Stimulated activated CD4-positive, alpha-beta T cell treated with anti-CD3 and anti-CD28 coated beads, Interleukin-4, amount 100 ng/mL, for 24 hours (primary cell): Measurements from ENCODE around the gene ZNF860.

Experiments
- DNase-seq: peaks from one replicate; pipeline ENCODE4 v3.0.0-alpha.2; 2020

ZNF860 gene

DNA sequence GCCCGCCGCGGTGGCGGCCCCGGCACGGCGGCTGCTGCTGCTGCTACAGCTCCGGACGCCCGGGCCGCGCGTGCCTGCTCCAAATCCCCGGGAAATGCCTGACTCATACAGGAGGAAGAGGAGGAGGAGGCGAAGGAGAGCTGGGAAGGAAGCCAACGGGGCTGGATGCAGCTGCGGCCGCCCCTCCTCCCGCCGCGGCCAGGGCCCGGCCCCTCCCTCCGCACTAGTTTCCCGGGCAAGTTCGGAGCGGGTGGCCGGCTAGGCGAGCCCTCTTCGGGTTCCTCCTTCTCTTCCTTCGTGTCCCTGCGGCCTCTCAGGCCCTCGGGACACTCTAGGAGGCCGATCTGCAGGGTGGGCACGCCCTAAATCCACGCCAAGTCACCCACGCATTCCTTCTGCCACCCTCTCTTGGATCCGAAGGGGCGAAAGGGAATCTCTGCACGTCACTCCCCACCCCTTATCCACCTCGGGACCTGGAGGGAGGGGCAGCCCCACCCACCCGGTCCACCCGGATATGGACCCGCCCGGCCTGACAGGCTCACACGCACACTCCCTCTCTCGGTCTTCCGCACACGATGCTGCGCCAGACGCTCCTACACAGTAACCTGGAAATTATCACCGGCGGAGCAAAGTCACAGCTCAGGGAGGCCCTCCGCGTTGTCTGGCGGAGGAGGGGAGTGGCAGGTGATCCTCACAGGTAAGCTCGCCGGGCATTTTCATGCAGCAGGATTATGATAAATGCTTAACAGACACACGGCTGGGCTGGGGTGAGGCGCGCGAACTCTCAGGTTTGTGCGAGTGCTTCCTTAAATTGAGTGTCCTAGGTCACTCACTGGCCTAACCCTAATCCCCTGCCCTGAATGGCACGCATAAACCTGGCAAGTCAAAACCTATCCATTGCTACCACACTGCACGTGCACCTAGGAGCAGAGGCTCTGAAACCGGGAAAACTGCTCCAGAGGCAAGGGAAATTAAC is at the start of gene ZNF860, which contains the start of gene OSBPL10:
Gene ZNF860, plus strand, starts transcription at position 545 of the 976 bp plus-strand sequence. CDS start 7,330 bp downstream, outside the sequence.
Gene OSBPL10, minus strand, starts transcription at position 57 of the 976 bp plus-strand sequence. CDS start 83 bp downstream, outside the sequence.
- DNase-seq = peak; percentile 20

DNA sequence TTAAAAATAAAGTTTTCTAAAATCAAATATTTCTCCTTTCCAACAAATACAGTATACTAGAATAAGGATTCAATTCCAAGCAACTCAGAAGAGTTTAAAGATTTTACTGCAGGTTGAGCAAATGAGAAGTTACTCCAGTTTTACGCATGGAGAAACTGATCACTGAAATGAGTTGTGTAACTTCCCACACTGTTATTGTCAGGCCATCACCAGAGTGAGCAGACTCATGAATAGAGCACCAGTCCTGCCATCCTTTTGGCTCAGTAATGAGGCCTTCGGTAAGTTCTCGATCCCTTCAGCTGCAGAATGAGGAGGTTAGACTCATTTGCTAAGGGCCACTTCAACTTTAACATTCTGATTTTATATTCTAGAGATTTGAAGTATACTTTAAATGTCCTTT is 48.6 kb upstream of the ZNF860 start:
- no peak for DNase-seq

- DNase-seq = no peak
Measured at GRCh38 chr3:31934018-31934417, 47.5 kb upstream of the ZNF860 start.

DNA sequence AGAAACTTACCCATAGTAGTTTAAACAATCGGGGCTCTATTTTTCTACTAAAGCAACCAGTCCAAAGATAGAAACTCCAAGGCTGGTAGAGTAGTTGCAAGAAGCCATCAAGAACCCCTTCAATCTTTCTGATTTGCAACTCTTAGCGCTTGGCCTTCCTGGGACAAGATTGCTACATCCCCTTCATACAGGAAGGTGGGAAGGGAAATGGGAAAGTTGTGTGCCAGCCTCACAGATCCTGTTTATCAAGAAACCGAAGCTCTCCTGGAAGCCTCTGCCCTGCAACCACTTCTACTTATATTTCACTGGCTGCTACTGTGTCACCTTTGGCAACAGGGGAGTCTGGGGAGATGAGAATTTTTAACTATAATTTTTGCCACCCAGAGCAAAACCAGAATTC is 46.7 kb upstream of the ZNF860 start:
- no peak for DNase-seq

- DNase-seq = no peak
Measured at GRCh38 chr3:31936420-31937060, 45.0 kb upstream of the ZNF860 start.

DNA sequence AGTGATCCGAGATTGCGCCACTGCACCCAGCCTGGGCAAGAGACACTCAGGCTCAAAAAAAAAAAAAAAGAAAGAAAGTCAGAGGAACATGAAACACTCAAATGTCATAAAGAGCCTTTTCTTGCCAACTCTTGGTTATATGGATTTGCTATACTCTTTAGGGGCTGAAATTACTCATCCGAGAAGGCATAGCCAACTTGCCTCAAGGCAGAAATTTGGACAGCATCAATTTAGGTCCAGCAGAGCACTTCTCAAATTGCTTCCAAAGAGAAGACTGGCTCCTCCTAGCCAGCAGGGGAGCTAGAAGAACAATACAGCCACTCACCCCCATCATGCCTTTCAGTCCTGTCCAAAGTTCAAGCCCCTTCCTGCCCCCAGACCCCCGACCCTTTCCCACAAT is 44.3 kb upstream of the ZNF860 start:
- no peak for DNase-seq

- DNase-seq = no peak
Measured at GRCh38 chr3:31942446-31942845, 39.1 kb upstream of the ZNF860 start.

DNA sequence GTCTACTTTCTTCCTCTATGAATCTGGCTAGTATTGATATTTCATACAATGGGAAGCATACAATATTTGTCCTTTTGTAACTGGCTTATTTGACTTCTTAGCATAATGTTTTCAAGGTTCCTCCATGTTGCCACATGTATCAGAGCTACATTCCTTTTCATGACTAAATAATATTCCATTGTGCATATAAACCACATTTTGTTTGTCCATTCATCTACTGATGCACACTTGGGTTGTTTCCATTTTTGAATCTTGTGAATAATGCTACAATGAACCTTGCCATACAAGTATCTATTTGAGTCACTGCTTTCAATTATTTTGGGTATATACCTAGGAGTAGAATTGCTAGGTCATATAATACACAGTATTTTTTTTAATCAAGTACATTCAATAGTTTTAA is 38.5 kb upstream of the ZNF860 start:
- no peak for DNase-seq

DNA sequence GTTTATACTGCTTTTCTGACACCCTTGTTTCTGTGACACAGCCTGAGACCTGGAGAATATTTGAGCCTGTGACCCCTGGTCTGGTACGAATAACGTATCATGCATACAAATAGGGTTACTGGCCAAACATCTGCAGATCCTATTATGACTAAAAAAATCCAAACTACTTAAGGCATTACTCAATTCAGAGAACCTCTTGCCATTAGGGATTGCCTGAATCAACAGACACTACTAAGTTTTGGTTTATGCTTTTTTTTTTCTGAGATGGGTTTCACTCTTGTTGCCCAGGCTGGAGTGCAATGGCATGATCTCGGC is 35.9 kb upstream of the ZNF860 start:
- no peak for DNase-seq

DNA sequence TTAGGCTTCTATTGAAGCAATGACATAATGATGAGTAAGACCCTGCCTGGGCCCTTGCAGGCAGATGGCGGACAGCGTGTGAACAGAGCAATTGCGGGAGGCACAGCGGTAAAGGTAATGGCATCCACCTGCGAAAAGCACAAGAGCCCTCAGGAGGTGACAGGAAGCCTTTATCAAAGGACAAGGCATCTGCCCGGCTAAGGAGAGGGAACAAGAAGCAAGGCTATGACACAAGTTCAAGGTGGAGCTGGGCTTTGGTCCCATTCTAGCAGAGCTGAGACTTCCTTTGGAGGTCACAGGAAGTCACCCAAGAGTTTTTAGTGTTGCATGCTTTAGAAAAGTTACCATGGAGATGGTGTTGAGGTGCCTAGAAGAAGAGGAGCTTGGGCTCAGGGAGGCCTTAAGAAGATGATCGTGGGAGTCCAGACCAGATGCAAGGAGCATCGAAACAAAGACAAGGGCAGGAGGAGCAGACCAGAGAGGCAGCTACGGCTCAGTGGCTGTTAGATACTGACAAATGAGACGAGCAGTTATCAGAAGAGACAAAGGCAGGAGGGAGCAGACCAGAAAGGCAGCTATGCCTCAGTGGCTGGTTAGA is 35.0 kb upstream of the ZNF860 start:
- DNase-seq = no peak

- no peak for DNase-seq
Measured at GRCh38 chr3:31947162-31947561, 34.4 kb upstream of the ZNF860 start.

DNA sequence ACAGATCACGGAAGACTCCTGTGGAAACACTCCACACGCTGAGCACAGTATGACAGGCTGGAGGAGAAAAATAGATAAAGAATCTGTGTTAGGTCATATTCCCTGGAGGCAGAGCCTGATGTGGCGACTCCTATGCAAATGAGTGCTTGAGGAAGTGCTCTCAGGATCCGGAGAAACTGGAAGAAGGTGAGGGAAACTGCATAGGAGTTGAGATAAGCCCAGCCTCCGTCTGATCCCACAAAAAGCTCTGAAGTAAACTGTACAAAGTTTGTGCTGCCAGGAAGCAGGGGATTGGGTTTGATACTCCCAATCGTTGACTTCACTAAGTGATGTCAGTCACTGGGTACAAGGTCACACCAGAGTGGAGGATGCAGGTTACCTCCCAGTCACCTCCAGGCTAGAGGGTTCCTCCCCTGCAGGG is 33.9 kb upstream of the ZNF860 start:
- DNase-seq = no peak

GRCh38 chr3:31948280-31948679 is 33.3 kb upstream of the ZNF860 start:
- DNase-seq = no peak

GRCh38 chr3:31952205-31952604 is 29.3 kb upstream of the ZNF860 start:
- no peak for DNase-seq

- DNase-seq = no peak
Measured at GRCh38 chr3:31953091-31953490, 28.5 kb upstream of the ZNF860 start.

DNA sequence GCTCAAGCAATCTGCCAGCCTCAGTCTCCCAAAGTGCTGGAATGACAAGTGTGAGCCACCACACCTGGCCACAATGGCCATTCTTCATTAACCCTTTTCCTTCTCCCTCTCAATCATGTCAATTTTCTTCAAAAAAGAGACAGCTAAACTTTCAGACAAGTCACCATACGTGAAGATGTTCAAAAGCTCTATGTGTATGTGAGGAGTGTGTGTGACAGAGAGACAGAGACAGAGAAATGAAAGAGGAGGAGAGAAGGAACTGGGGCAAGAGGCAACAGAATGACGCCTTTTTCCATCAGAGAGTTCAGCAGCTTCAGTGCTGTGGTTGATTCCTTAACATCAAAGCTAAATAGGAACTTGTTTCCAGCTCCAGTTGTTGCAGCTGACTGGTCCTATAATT is 27.9 kb upstream of the ZNF860 start:
- no peak for DNase-seq

DNA sequence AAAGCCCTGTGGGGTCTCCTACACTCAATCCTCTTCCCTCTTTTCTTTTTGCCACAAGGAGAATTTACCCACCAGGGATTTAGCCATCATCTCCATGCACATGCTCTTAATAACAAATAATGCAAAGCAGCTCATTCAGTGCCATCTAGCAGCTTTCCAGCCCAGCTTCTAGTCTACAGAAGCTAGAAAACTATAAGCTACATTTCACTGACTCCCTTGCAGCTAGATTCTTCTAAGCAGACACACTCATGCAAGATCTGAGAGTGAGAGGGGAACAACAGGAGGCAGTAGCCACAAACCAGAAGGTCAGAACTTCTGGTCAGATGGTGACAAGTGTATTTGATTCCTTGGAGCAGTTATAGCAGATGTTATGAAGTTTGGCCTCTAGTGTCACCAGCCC is 26.0 kb upstream of the ZNF860 start:
- DNase-seq = no peak

GRCh38 chr3:31957106-31957505 is 24.4 kb upstream of the ZNF860 start:
- no peak for DNase-seq

GRCh38 chr3:31958701-31959152 is 22.8 kb upstream of the ZNF860 start:
- DNase-seq = no peak

DNA sequence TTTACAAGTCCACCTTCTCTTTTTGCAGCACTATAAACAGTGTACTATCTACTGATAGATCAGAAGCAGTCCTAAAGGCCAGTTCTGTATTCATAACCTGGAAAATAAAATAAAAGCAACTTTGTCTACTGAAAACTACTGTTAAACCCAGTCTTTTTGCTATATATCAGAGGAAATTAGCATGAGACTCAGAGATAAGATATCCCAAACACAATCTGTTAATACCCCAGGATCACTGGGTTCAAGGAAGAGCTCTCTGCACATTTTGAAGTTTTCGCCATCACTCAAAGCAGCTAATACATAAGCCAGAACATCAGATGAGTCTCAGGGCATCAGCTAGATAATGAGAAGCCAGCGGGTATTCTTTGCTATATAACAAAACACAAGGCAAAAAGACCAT is 22.3 kb upstream of the ZNF860 start:
- no peak for DNase-seq

GRCh38 chr3:31959951-31960792 is 21.4 kb upstream of the ZNF860 start:
- no peak for DNase-seq

DNA sequence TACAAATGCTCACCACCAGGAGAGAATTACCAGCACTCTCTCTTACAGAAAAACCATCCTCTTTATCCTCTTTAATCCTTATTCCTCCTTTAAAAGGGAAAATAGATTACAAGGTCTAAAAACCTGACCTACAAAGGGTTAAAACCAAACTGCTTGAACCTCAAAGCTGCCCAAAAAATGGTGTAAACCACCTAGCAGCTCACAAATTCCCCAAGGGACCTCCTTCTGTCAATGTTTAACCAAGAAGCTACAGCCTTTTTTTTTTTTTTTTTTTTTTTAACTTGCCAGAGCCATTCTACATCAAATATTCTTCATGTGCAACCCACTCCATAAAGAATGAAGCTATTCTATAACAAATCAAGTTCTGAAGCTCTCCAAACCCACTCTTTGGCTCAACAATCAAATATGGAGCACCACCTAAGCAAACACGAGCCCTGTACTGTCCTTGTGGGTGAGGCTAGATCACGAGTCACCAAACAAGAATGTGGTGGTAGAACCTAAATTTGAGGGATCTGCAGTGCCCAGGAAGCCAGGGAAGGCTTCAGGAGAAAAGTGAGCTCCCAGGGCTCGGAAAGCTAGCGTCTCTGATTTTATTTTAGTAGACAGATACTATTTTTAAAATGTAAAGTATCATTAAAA is 20.6 kb upstream of the ZNF860 start:
- no peak for DNase-seq
